Loucy (cell line): ENCODE results near the gene UCN3.

ENCODE experiments used
- H2AFZ ChIP-seq: fragments of 200-600 bp; sonication (generic); 2 replicates; pipeline ENCODE4 v1.6.0; 2016; ENCODE audit warnings: antibody characterized with exemption, mild to moderate bottlenecking, low read length, moderate library complexity
- H3F3A ChIP-seq: fragments of 200-600 bp; 2 replicates; pipeline ENCODE4 v1.6.0; 2016; ENCODE audit warnings: antibody characterized with exemption, low read depth, mild to moderate bottlenecking
- H3K27me3 ChIP-seq: fragments of 200-600 bp; sonication (generic); 2 replicates; pipeline ENCODE4 v1.6.1; 2014; ENCODE audit warnings: low read length, mild to moderate bottlenecking; ENCODE audit not compliant: insufficient read depth, poor library complexity, severe bottlenecking
- H3K36me3 ChIP-seq: fragments of 200-600 bp; sonication (generic); 2 replicates; pipeline ENCODE4 v1.6.1; 2016; ENCODE audit warnings: low read length; ENCODE audit not compliant: insufficient read depth
- H3K4me1 ChIP-seq: fragments of 200-600 bp; sonication (generic); 2 replicates; pipeline ENCODE4 v1.5.1; 2014; ENCODE audit warnings: low read length, mild to moderate bottlenecking; ENCODE audit not compliant: insufficient read depth, poor library complexity, severe bottlenecking
- H3K4me2 ChIP-seq: fragments of 200-600 bp; sonication (generic); 2 replicates; pipeline ENCODE4 v1.6.0; 2014; ENCODE audit warnings: antibody characterized with exemption, low read length, low read depth, mild to moderate bottlenecking; ENCODE audit not compliant: poor library complexity, severe bottlenecking
- H3K4me3 ChIP-seq: fragments of 200-600 bp; sonication (generic); 2 replicates; pipeline ENCODE4 v1.5.1; 2014; ENCODE audit warnings: low read length, mild to moderate bottlenecking, mixed read lengths; ENCODE audit not compliant: poor library complexity, severe bottlenecking
- H3K79me2 ChIP-seq: fragments of 200-600 bp; sonication (generic); 2 replicates; pipeline ENCODE4 v1.6.1; 2014; ENCODE audit warnings: low read length; ENCODE audit not compliant: insufficient read depth
- H3K9ac ChIP-seq: fragments of 200-600 bp; sonication (generic); 2 replicates; pipeline ENCODE4 v1.6.0; 2014; ENCODE audit warnings: mild to moderate bottlenecking, low read depth, low read length, moderate library complexity; ENCODE audit not compliant: poor library complexity, severe bottlenecking
- H3K9me2 ChIP-seq: fragments of 200-600 bp; sonication (generic); replicated peaks from 2 replicates; pipeline ENCODE4 v1.6.1; 2016; ENCODE audit warnings: low read depth, low read length, mixed read lengths
- H3K9me3 ChIP-seq: fragments of 200-600 bp; sonication (generic); 2 replicates; pipeline ENCODE4 v1.6.1; 2014; ENCODE audit warnings: mild to moderate bottlenecking, antibody characterized with exemption, low read length, low read depth; ENCODE audit not compliant: insufficient read depth
- H4K20me1 ChIP-seq: fragments of 200-600 bp; sonication (generic); 2 replicates; pipeline ENCODE4 v1.6.0; 2014; ENCODE audit warnings: antibody characterized with exemption, low read length, mild to moderate bottlenecking; ENCODE audit not compliant: insufficient read depth, poor library complexity, severe bottlenecking
- CTCF ChIP-seq: fragments of 200-600 bp; sonication (generic); conservative IDR thresholded peaks from 2 replicates; pipeline ENCODE4 v1.5.1; 2014; ENCODE audit warnings: mild to moderate bottlenecking, antibody characterized with exemption, low read length
- EZH2phosphoT487 ChIP-seq: fragments of 200-600 bp; IDR thresholded peaks from 2 replicates; pipeline ENCODE4 v1.6.1; 2018; ENCODE audit warnings: antibody characterized with exemption, mild to moderate bottlenecking, moderate library complexity, borderline replicate concordance

The UCN3 gene

GRCh38 chr10:5390607-5391205 lies 25.9 kb downstream of the UCN3 start:
- no peak overlapping the region for H3K4me3 ChIP-seq
- H3K27me3 ChIP-seq = no peaks in the 10 kb centered on the region
- no peaks in the 10 kb centered on the region for H3K9me2 ChIP-seq
- H3K79me2 ChIP-seq = no peaks in the 10 kb centered on the region
- H2AFZ ChIP-seq = no peak overlapping the region
- no peaks in the 10 kb centered on the region for H4K20me1 ChIP-seq
- H3K4me2 ChIP-seq = no peak overlapping the region
- H3K9me3 ChIP-seq = peaks cover 20% of the 10 kb centered on the region
- H3F3A ChIP-seq = no peaks in the 10 kb centered on the region
- no peak overlapping the region for H3K9ac ChIP-seq
- H3K4me1 ChIP-seq = no peaks in the 10 kb centered on the region
- no peaks in the 10 kb centered on the region for H3K36me3 ChIP-seq
- TF ChIP-seq EZH2phosphoT487 (no peak), CTCF (no peak)

- no peak overlapping the region for H2AFZ ChIP-seq
- no peaks in the 10 kb centered on the region for H3K27me3 ChIP-seq
- peaks cover 20% of the 10 kb centered on the region for H3K9me3 ChIP-seq
- H3K4me3 ChIP-seq = no peak overlapping the region
- H3K36me3 ChIP-seq = no peaks in the 10 kb centered on the region
- no peak overlapping the region for H3K9ac ChIP-seq
- H3K79me2 ChIP-seq = no peaks in the 10 kb centered on the region
- no peaks in the 10 kb centered on the region for H3F3A ChIP-seq
- no peaks in the 10 kb centered on the region for H3K4me1 ChIP-seq
- no peak overlapping the region for H3K4me2 ChIP-seq
- TF ChIP-seq CTCF = no peak
- no peak for TF ChIP-seq EZH2phosphoT487
- no peaks in the 10 kb centered on the region for H4K20me1 ChIP-seq
- H3K9me2 ChIP-seq = no peaks in the 10 kb centered on the region
Measured at GRCh38 chr10:5391790-5392189, 27.0 kb downstream of the UCN3 start.

GRCh38 chr10:5393529-5393928 lies 28.8 kb downstream of the UCN3 start:
- no peaks in the 10 kb centered on the region for H3K36me3 ChIP-seq
- peaks cover 20% of the 10 kb centered on the region for H3K9me3 ChIP-seq
- H3K4me2 ChIP-seq = no peak overlapping the region
- H3K4me3 ChIP-seq = no peak overlapping the region
- no peaks in the 10 kb centered on the region for H3K4me1 ChIP-seq
- H3K9me2 ChIP-seq = no peaks in the 10 kb centered on the region
- H3K9ac ChIP-seq = no peak overlapping the region
- no peaks in the 10 kb centered on the region for H3F3A ChIP-seq
- TF ChIP-seq EZH2phosphoT487 (no peak), CTCF (no peak)
- H2AFZ ChIP-seq = no peak overlapping the region
- no peaks in the 10 kb centered on the region for H4K20me1 ChIP-seq
- no peaks in the 10 kb centered on the region for H3K79me2 ChIP-seq
- no peaks in the 10 kb centered on the region for H3K27me3 ChIP-seq
